GM18870 (cell line): ENCODE measurements around the gene ZMYND8.
"Not testable (repeated sequence)": the region's sequence is repeated elsewhere in the genome, so short reads cannot be mapped to it uniquely, and the experiment has no call there.

Experiments
- ATAC-seq: cut with Tn5 transposase; IDR thresholded peaks from one replicate; pipeline ENCODE4 v1.9.1; 2021; ENCODE audit warnings: moderate library complexity; ENCODE audit not compliant: unreplicated experiment

The ZMYND8 gene

GRCh38 chr20:47253872-47254271 lies 102.6 kb downstream of the ZMYND8 start:
- ATAC-seq, result no peak

GRCh38 chr20:47252879-47253307 lies 103.6 kb downstream of the ZMYND8 start:
- ATAC-seq, result no peak

- no peak for ATAC-seq
These were observed 105.1 kb downstream of the ZMYND8 start for GRCh38 chr20:47251154-47252020.

- ATAC-seq, result no peak
These were observed 106.1 kb downstream of the ZMYND8 start for GRCh38 chr20:47250360-47250759.

- no peak for ATAC-seq
These were observed 106.6 kb downstream of the ZMYND8 start for GRCh38 chr20:47249913-47250312.

- ATAC-seq, result no peak
These were observed 108.0 kb downstream of the ZMYND8 start for GRCh38 chr20:47248448-47248966.

GRCh38 chr20:47247972-47248371 lies 108.5 kb downstream of the ZMYND8 start:
- ATAC-seq, result no peak

GRCh38 chr20:47246061-47246777 lies 110.3 kb downstream of the ZMYND8 start:
- no peak for ATAC-seq

GRCh38 chr20:47245166-47245565 lies 111.3 kb downstream of the ZMYND8 start:
- ATAC-seq, result not testable (repeated sequence)

- no peak for ATAC-seq
These were observed 112.0 kb downstream of the ZMYND8 start for GRCh38 chr20:47244451-47244850.

- ATAC-seq, result no peak
These were observed 112.8 kb downstream of the ZMYND8 start for GRCh38 chr20:47243532-47244305.

GRCh38 chr20:47243003-47243402 lies 113.5 kb downstream of the ZMYND8 start:
- no peak for ATAC-seq

- ATAC-seq, result no peak
These were observed 115.1 kb downstream of the ZMYND8 start for GRCh38 chr20:47241345-47241781.

GRCh38 chr20:47240096-47240495 lies 116.4 kb downstream of the ZMYND8 start:
- not testable (repeated sequence) for ATAC-seq

- ATAC-seq, result no peak
These were observed 116.8 kb downstream of the ZMYND8 start for GRCh38 chr20:47239719-47240067.

- ATAC-seq, result no peak
These were observed 117.5 kb downstream of the ZMYND8 start for GRCh38 chr20:47238780-47239718.

- ATAC-seq, result no peak
These were observed 118.8 kb downstream of the ZMYND8 start for GRCh38 chr20:47237715-47238114.

- ATAC-seq, result no peak
These were observed 119.9 kb downstream of the ZMYND8 start for GRCh38 chr20:47236639-47236900.

GRCh38 chr20:47235853-47236638 lies 120.5 kb downstream of the ZMYND8 start:
- ATAC-seq, result no peak
